Stomach (tissue), 4 donors: ENCODE results near the gene EFNA1.

Source experiments
- CTCF ChIP-seq, 7 experiments: fragments of 450-650 bp in 4 of 7; fragments of 200-600 bp in 3 of 7; sonication (generic) in 3 of 7; IDR thresholded peaks; one replicate each; pipeline ENCODE4 v1.5.1; 2016 to 2019; ENCODE audit warnings: antibody characterized with exemption in 7 of 7, control low read depth in 2 of 7, mild to moderate bottlenecking in 1 of 7
- POLR2A ChIP-seq, 4 donors: fragments of 450-650 bp; IDR thresholded peaks; one replicate each; pipeline ENCODE4 v1.6.1; 2016; ENCODE audit warnings: antibody characterized with exemption in 4 of 4, control low read depth in 2 of 4, mild to moderate bottlenecking in 1 of 4, moderate library complexity in 1 of 4
- POLR2AphosphoS5 ChIP-seq, 3 donors: sonication (generic); formaldehyde crosslinking; IDR thresholded peaks; one replicate each; pipeline ENCODE4 v1.6.1; 2016; ENCODE audit warnings: antibody characterized with exemption in 3 of 3

DNA sequence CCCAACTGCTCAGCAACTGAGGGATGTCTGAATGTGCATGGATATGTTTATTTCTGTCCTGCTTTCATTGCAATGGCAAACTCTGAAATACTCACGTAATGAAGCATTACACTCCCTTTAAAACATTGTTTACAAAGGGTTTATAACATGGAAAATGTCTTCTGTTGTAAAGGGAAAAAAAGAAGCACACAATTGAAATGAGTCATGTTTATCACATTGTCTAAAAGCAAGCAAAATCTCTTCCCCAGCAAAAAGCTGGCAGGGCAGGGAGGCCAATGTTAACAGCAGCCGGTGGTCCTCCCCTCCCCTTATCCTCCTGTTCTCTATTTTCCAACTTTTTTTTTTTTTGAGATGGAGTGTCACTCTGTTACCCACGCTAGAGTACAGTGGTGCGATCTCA is 3.9 kb upstream of the EFNA1 start:
- TF ChIP-seq CTCF (IDR thresholded peaks at IDR 0.05) (no peak), POLR2AphosphoS5 (IDR thresholded peaks at IDR 0.05) (no peak), POLR2A (IDR thresholded peaks at IDR 0.05) (no peak)
